ENCODE data around the gene AFAP1L1. TPM values are rescaled to one million over a fixed set of nuclear protein-coding genes. Genes with fewer than 3 reads are reported as not detected.

AFAP1L1 gene
- polyA plus RNA-seq, 1 experiment: 1.8 TPM

- H3K9me3 ChIP-seq (ENCODE audit: control insufficient read depth, insufficient read depth, low read length): no peaks in the 10 kb centered on the region
- DNase-seq (ENCODE audit: low read depth, low spot score): no peak
- H3K27ac ChIP-seq (ENCODE audit: low read depth, low read length): no peak overlapping the region
- no peak overlapping the region for H3K4me3 ChIP-seq (ENCODE audit: low read depth, low read length)
- CTCF ChIA-PET: no interaction called here
- POLR2A ChIA-PET: no interaction called here
- TF ChIP-seq, protein P1, sequence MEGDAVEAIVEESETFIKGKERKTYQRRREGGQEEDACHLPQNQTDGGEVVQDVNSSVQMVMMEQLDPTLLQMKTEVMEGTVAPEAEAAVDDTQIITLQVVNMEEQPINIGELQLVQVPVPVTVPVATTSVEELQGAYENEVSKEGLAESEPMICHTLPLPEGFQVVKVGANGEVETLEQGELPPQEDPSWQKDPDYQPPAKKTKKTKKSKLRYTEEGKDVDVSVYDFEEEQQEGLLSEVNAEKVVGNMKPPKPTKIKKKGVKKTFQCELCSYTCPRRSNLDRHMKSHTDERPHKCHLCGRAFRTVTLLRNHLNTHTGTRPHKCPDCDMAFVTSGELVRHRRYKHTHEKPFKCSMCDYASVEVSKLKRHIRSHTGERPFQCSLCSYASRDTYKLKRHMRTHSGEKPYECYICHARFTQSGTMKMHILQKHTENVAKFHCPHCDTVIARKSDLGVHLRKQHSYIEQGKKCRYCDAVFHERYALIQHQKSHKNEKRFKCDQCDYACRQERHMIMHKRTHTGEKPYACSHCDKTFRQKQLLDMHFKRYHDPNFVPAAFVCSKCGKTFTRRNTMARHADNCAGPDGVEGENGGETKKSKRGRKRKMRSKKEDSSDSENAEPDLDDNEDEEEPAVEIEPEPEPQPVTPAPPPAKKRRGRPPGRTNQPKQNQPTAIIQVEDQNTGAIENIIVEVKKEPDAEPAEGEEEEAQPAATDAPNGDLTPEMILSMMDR (IDR thresholded peaks at IDR 0.05; ENCODE audit: low read depth, low read length): no peak
- no peaks in the 10 kb centered on the region for H3K27me3 ChIP-seq (ENCODE audit: control insufficient read depth, insufficient read depth, low read length)
These were observed 13.5 kb downstream of the AFAP1L1 start for GRCh38 chr5:149285153-149285552.

DNA sequence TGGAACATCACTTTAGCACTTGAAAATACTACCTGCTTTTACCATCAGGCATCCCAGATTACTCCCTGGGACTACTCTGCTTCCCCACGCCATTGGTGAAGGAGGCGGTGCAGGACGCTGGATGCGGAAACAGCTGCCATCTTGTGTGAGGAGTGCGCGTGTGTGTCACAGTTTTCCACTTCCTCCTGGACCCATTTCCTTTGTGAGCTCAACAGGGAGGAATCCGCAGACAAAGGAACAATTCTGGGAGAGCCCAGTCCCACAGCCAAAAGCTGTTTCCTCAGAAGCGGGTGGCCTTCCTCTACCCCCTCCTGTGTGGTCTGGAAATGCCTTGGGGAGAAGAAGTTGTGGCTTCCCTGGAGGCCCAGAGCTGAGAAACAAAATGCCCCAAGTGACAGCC lies 16.8 kb downstream of the AFAP1L1 start:
- TF ChIP-seq, protein P1 (IDR thresholded peaks at IDR 0.05; ENCODE audit: low read depth, low read length): no peak
- Histone ChIP-seq H3K27ac (ENCODE audit: low read depth, low read length) (no peak overlapping the region), H3K9me3 (ENCODE audit: control insufficient read depth, insufficient read depth, low read length) (no peaks in the 10 kb centered on the region), H3K27me3 (ENCODE audit: control insufficient read depth, insufficient read depth, low read length) (no peaks in the 10 kb centered on the region), H3K4me3 (ENCODE audit: low read depth, low read length) (no peak overlapping the region)
- ChIA-PET POLR2A (no interaction called here), CTCF (no interaction called here)
- no peak for DNase-seq (ENCODE audit: low read depth, low spot score)

DNA sequence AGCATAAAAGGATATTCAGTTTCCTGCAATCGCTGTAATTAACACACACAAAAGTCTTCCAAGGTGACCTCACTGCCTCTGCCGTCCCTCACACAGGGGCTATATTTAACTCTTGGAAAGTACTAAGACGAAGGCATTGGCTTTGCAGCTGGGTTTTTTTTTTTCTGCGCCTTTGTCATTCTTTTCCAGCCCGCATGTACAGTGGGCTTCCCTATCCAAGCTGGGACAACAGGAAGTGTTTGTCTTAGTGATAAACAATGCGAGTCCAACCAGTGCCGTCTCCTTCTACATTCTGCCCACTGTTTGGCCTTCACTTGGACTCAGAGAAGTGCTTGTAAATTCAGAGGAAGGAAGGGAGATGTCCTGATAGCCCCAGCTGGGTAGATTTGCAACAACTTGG lies 17.6 kb downstream of the AFAP1L1 start:
- no peak overlapping the region for H3K4me3 ChIP-seq (ENCODE audit: low read depth, low read length)
- no peak for DNase-seq (ENCODE audit: low read depth, low spot score)
- H3K27me3 ChIP-seq (ENCODE audit: control insufficient read depth, insufficient read depth, low read length): no peaks in the 10 kb centered on the region
- H3K9me3 ChIP-seq (ENCODE audit: control insufficient read depth, insufficient read depth, low read length): no peaks in the 10 kb centered on the region
- ChIA-PET CTCF (no interaction called here), POLR2A (no interaction called here)
- H3K27ac ChIP-seq (ENCODE audit: low read depth, low read length): no peak overlapping the region
- TF ChIP-seq, protein P1 (IDR thresholded peaks at IDR 0.05; ENCODE audit: low read depth, low read length): no peak

- CTCF ChIA-PET: no interaction called here
- H3K27me3 ChIP-seq (ENCODE audit: control insufficient read depth, insufficient read depth, low read length): no peaks in the 10 kb centered on the region
- TF ChIP-seq, protein P1 (IDR thresholded peaks at IDR 0.05; ENCODE audit: low read depth, low read length): no peak
- POLR2A ChIA-PET: interaction anchor here (1.0 kb wide), 1 partner anchor 15 kb away, joined by 3 read pairs; no protein-coding TSS in a partner anchor
- H3K4me3 ChIP-seq (ENCODE audit: low read depth, low read length): no peak overlapping the region
- H3K9me3 ChIP-seq (ENCODE audit: control insufficient read depth, insufficient read depth, low read length): no peaks in the 10 kb centered on the region; the same call in 1 of the 2 replicates
- H3K27ac ChIP-seq (ENCODE audit: low read depth, low read length): no peak overlapping the region
- DNase-seq (ENCODE audit: low read depth, low spot score): no peak
These were observed 23.5 kb downstream of the AFAP1L1 start for GRCh38 chr5:149294872-149295829.

GRCh38 chr5:149297340-149298025 lies 25.8 kb downstream of the AFAP1L1 start:
- no peak for DNase-seq (ENCODE audit: low read depth, low spot score)
- Histone ChIP-seq H3K27me3 (ENCODE audit: control insufficient read depth, insufficient read depth, low read length) (no peaks in the 10 kb centered on the region), H3K4me3 (ENCODE audit: low read depth, low read length) (no peak overlapping the region), H3K9me3 (ENCODE audit: control insufficient read depth, insufficient read depth, low read length) (no peaks in the 10 kb centered on the region; the same call in 1 of the 2 replicates), H3K27ac (ENCODE audit: low read depth, low read length) (no peak overlapping the region)
- POLR2A ChIA-PET: no interaction called here
- TF ChIP-seq, protein P1 (IDR thresholded peaks at IDR 0.05; ENCODE audit: low read depth, low read length): no peak
- CTCF ChIA-PET: interaction anchor here (0.9 kb wide), 1 partner anchor 19 kb away, joined by 3 read pairs; no protein-coding TSS in a partner anchor
